WTC11 (cell line): ENCODE measurements around the gene CCDC182.

Experiments
- E2F4 ChIP-seq: sonication (generic); formaldehyde crosslinking; IDR thresholded peaks from 2 replicates; pipeline ENCODE4 v1.8.1; 2022; ENCODE audit warnings: low read depth, mild to moderate bottlenecking, moderate library complexity, missing genetic modification reagents, borderline replicate concordance
- JAZF1 ChIP-seq: fragments of 250-450 bp; sonication (Bioruptor Pico); IDR thresholded peaks from 2 replicates; pipeline ENCODE4 v1.9.0; 2021; ENCODE audit warnings: moderate library complexity, mild to moderate bottlenecking, inconsistent platforms

- no peak for TF ChIP-seq JAZF1 (CRISPR knock-in tag)
- TF ChIP-seq E2F4 (CRISPR knock-in tag) = no peak
These were observed 6.4 kb upstream of the CCDC182 start for GRCh38 chr17:57751348-57751971.
